Lower leg skin (tissue), 4 donors: ENCODE data around the gene POLR2L. TPM values are rescaled to one million over a fixed set of nuclear protein-coding genes. Genes with fewer than 3 reads are reported as not detected.

ENCODE experiments used
- DNase-seq, 2 donors: peaks; one replicate each; pipeline ENCODE4 v3.0.0-alpha.2; 2019; ENCODE audit warnings: low spot score in 2 of 2
- H3K4me3 ChIP-seq: fragments of 200-600 bp; sonication (generic); 2 replicates; pipeline ENCODE4 v1.5.1; 2017; ENCODE audit warnings: mild to moderate bottlenecking, low read depth; ENCODE audit not compliant: poor library complexity, severe bottlenecking
- CTCF ChIP-seq, 3 donors: fragments of 450-650 bp; IDR thresholded peaks; one replicate each; pipeline ENCODE4 v1.5.1; 2016; ENCODE audit warnings: antibody characterized with exemption in 3 of 3, mild to moderate bottlenecking in 3 of 3, moderate library complexity in 2 of 3
- POLR2A ChIP-seq, 2 donors: fragments of 450-650 bp; IDR thresholded peaks; one replicate each; pipeline ENCODE4 v1.6.1; 2016 to 2017; ENCODE audit warnings: antibody characterized with exemption in 2 of 2, mild to moderate bottlenecking in 1 of 2, moderate library complexity in 1 of 2
- WGBS, 2 donors: methylation state at CpG; one replicate each; pipeline ENCODE4 v1.1.5; 2018; 5-methylcytosine and 5-hydroxymethylcytosine counted together
- intact Hi-C: fragments of 100-400 bp; cut with DNase I; formaldehyde crosslinking; loops from one replicate; pipeline ENCODE4 v1.15.0; 2023; ENCODE audit warnings: low total_unique reads
- total RNA-seq, 4 donors: library from RNA; depleted of rRNA; stranded (reverse); fragments of >200 nt; gene quantifications; one replicate each; pipeline ENCODE4 v1.1.0, GENCODE V29; 2016

The POLR2L gene
- total RNA-seq, 4 donors from 2014 or later = 39.1 to 61.2 (median 51.4) TPM

- no peak for DNase-seq
- 62 to 65% methylated on average over 59 to 74 of the region's 97 CpGs for WGBS, 2 donors
- intact Hi-C loops = no loop called here
Observed at GRCh38 chr11:849951-850774, 7.8 kb upstream of the POLR2L start.

GRCh38 chr11:849104-849824 is 6.9 kb upstream of the POLR2L start:
- no peak for DNase-seq
- 22 to 43% methylated on average over 11 to 54 of the region's 71 CpGs for WGBS, 2 donors
- intact Hi-C loops = no loop called here
- no peak for TF ChIP-seq CTCF (IDR thresholded peaks at IDR 0.05)
- TF ChIP-seq POLR2A (IDR thresholded peaks at IDR 0.05) = no peak
- H3K4me3 ChIP-seq = no peak overlapping the region

More at GRCh38 chr11:849951-850774, 7.8 kb upstream of the POLR2L start:
- no peak for TF ChIP-seq CTCF (IDR thresholded peaks at IDR 0.05)
- TF ChIP-seq POLR2A (IDR thresholded peaks at IDR 0.05) = no peak
- no peak overlapping the region for H3K4me3 ChIP-seq

GRCh38 chr11:848380-848931 is 6.1 kb upstream of the POLR2L start:
- H3K4me3 ChIP-seq = no peak overlapping the region
- 36 to 42% methylated on average over 11 to 14 of the region's 14 CpGs for WGBS, 2 donors
- no peak for TF ChIP-seq POLR2A (IDR thresholded peaks at IDR 0.05)
- peak in 1 of 3 donors; percentile 6 for TF ChIP-seq CTCF (IDR thresholded peaks at IDR 0.05)
- intact Hi-C loops = no loop called here
- DNase-seq = no peak

GRCh38 chr11:847876-848275 is 5.5 kb upstream of the POLR2L start:
- DNase-seq = no peak
- no peak overlapping the region for H3K4me3 ChIP-seq
- no peak for TF ChIP-seq POLR2A (IDR thresholded peaks at IDR 0.05)
- TF ChIP-seq CTCF (IDR thresholded peaks at IDR 0.05) = no peak
- 73 to 91% methylated on average over 7 to 11 of the region's 18 CpGs for WGBS, 2 donors
- intact Hi-C loops = no loop called here

GRCh38 chr11:846496-847098 is 4.3 kb upstream of the POLR2L start:
- intact Hi-C loops = no loop called here
- 34 to 54% methylated on average over 8 to 9 of the region's 11 CpGs for WGBS, 2 donors

More at GRCh38 chr11:846496-847098, 4.3 kb upstream of the POLR2L start:
- DNase-seq = no peak
- H3K4me3 ChIP-seq = no peak overlapping the region
- TF ChIP-seq CTCF (IDR thresholded peaks at IDR 0.05) (no peak), POLR2A (IDR thresholded peaks at IDR 0.05) (no peak)
